Activated naive CD4-positive, alpha-beta T cell treated with anti-CD3 and anti-CD28 coated beads, Interleukin-2, amount 10 ng/mL, durations not matched to agents 7 days and 5 days (primary cell): ENCODE results near the gene OSBPL9.

Experiments used
- CTCF ChIA-PET: fragments of 350-600 bp; sonication (Branson Sonifier 250); formaldehyde crosslinking; loops from one replicate; lab custom pipeline; 2021; ENCODE audit warnings: antibody characterized with exemption; lab: Charles Lee
- DNase-seq: peaks from one replicate; pipeline ENCODE4 v3.0.0-alpha.2; 2020
- H3K27ac Mint-ChIP-seq: one replicate; pipeline ENCODE4 v1.8.0; 2021; ENCODE audit warnings: mild to moderate bottlenecking, moderate library complexity, mixed read lengths
- H3K27me3 Mint-ChIP-seq: one replicate; pipeline ENCODE4 v1.8.0; 2021; ENCODE audit warnings: mild to moderate bottlenecking, mixed read lengths
- H3K36me3 Mint-ChIP-seq: one replicate; pipeline ENCODE4 v1.8.0; 2021; ENCODE audit warnings: mixed read lengths
- H3K4me1 Mint-ChIP-seq: one replicate; pipeline ENCODE4 v1.8.0; 2021; ENCODE audit warnings: mixed read lengths
- H3K4me3 Mint-ChIP-seq: one replicate; pipeline ENCODE4 v1.8.0; 2021; ENCODE audit warnings: mild to moderate bottlenecking, moderate library complexity, mixed read lengths
- H3K9me3 Mint-ChIP-seq: one replicate; pipeline ENCODE4 v1.8.0; 2021; ENCODE audit warnings: mixed read lengths

OSBPL9 gene

DNA sequence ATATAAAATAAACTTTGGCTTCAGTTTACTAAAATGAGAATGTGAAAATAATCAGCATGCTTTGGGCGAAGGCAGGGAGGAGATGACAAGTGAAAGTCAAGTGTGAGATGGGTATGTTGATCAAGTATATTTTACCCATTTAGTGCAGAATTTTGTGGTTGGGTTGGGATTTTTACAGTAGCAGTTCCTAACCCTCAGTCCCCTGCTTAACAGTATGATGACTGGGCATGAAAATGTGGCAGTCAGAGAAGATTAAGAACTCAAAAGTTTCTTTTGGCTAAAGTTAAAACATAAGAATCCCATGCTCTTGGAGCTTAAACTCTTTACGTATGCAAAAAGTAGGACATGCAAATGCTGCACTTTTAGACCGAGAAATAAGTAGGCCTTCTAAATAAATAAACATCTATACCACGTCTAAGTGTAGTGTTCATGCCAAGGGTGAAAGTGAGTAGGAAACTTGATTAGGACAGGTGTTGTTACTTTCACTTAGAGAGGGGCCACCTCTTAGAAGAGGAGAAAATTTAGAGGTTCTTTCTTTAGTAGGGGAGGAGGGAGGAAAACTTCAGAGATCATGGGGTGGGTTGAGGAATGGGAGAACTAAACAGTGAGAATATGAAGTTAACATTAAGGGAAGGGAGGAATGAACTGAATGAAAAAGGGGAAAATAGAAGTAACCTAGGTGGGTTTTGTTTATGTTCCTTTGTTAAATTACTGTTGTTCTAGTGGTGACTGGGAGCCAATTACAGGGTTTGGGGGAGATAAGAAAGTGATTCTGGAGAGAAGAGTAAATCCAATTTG, 127.8 kb downstream of the OSBPL9 start:
- CTCF ChIA-PET = no interaction called here
- no peak overlapping the region for H3K4me3 Mint-ChIP-seq
- H3K36me3 Mint-ChIP-seq = peaks cover 9% of the 10 kb centered on the region
- no peak overlapping the region for H3K27ac Mint-ChIP-seq
- H3K27me3 Mint-ChIP-seq = no peaks in the 10 kb centered on the region
- no peak for DNase-seq
- H3K9me3 Mint-ChIP-seq = no peaks in the 10 kb centered on the region
- H3K4me1 Mint-ChIP-seq = peaks cover 2% of the 10 kb centered on the region

DNA sequence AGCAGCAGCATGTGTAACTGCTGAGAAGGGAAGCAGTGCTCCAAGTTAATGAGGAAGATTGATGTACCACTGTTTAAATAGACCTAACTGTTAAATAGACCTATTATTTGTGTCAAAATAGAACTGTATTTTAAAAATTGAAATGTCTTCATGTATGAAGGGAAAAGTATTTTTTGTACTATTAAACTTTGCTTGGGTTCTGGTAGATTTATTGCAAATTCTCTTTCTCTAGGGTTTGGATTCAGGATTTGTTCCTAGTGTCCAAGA, 128.3 kb downstream of the OSBPL9 start:
- CTCF ChIA-PET = no interaction called here
- H3K36me3 Mint-ChIP-seq = peaks cover 9% of the 10 kb centered on the region
- H3K9me3 Mint-ChIP-seq = no peaks in the 10 kb centered on the region
- H3K27me3 Mint-ChIP-seq = no peaks in the 10 kb centered on the region
- H3K4me1 Mint-ChIP-seq = peaks cover 2% of the 10 kb centered on the region
- no peak for DNase-seq
- no peak overlapping the region for H3K4me3 Mint-ChIP-seq
- H3K27ac Mint-ChIP-seq = no peak overlapping the region

DNA sequence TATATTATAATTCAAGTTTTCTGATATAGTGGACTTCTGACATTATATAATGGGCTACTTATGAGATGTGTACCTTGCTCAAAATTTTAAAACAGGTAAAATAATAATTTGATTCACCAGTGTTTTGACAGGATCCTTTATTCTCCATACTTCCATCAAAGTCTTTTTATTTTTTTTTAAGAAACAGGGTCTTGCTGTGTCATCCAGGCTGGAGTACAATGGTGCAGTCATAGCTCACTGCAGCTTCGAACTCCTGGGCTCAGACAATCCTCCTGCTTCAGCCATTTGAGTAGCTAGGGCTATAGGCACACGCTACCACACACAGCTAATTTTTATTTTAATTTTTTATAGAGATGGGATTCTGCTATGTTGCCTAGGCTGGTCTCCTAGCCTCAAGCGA, 132.3 kb downstream of the OSBPL9 start:
- Mint-ChIP-seq H3K27me3 (no peaks in the 10 kb centered on the region), H3K36me3 (peaks cover 19% of the 10 kb centered on the region), H3K27ac (no peak overlapping the region), H3K4me1 (peaks cover 8% of the 10 kb centered on the region), H3K4me3 (no peak overlapping the region), H3K9me3 (peaks cover 5% of the 10 kb centered on the region)
- no peak for DNase-seq
- CTCF ChIA-PET = interaction anchor here (0.6 kb wide), 1 partner anchor 125 kb away, joined by 5 read pairs; no protein-coding TSS in a partner anchor

DNA sequence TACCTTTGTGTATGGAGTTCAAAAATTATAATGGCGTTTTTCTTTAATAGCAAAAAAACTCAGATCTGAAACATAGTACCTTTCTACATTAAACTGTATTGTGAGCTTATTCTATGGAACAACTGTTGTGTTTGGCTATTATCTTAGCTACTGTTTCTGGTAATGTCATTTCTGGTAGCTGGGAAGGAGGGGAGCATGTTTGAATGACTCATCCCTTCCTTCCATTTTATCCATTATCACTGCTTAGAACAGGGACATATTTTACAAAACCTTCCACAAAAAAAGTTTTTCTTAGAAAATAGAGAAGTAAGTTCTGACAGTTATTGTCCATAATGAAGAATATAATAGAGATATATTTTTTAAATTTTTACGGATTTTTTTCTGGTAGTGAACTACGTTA, 133.3 kb downstream of the OSBPL9 start:
- Mint-ChIP-seq H3K9me3 (peaks cover 5% of the 10 kb centered on the region), H3K4me1 (peaks cover 9% of the 10 kb centered on the region), H3K27me3 (no peaks in the 10 kb centered on the region), H3K27ac (no peak overlapping the region), H3K36me3 (peaks cover 22% of the 10 kb centered on the region), H3K4me3 (no peak overlapping the region)
- no peak for DNase-seq
- CTCF ChIA-PET = no interaction called here

DNA sequence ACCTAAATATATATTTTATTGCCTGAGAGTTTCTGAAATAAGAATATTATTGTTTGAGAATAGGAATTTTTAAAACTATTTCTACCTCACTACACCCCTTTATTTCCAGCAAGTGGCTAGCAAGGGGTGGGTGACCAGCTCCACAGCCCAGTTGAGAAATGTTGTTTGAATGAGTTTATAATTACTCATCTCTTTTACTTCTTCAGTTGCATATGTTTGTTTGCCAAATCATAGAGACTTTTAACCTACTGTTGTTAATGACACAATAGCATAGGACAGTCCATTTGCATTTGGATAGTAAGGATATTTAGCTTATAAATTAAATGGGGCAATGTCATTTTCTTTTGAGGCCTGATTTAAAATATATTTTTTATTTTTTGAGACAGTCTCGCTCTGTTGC, 133.8 kb downstream of the OSBPL9 start:
- peaks cover 9% of the 10 kb centered on the region for H3K4me1 Mint-ChIP-seq
- no peak overlapping the region for H3K4me3 Mint-ChIP-seq
- no peak overlapping the region for H3K27ac Mint-ChIP-seq
- CTCF ChIA-PET = no interaction called here
- peaks cover 25% of the 10 kb centered on the region for H3K36me3 Mint-ChIP-seq
- no peak for DNase-seq
- H3K9me3 Mint-ChIP-seq = peaks cover 5% of the 10 kb centered on the region
- no peaks in the 10 kb centered on the region for H3K27me3 Mint-ChIP-seq

DNA sequence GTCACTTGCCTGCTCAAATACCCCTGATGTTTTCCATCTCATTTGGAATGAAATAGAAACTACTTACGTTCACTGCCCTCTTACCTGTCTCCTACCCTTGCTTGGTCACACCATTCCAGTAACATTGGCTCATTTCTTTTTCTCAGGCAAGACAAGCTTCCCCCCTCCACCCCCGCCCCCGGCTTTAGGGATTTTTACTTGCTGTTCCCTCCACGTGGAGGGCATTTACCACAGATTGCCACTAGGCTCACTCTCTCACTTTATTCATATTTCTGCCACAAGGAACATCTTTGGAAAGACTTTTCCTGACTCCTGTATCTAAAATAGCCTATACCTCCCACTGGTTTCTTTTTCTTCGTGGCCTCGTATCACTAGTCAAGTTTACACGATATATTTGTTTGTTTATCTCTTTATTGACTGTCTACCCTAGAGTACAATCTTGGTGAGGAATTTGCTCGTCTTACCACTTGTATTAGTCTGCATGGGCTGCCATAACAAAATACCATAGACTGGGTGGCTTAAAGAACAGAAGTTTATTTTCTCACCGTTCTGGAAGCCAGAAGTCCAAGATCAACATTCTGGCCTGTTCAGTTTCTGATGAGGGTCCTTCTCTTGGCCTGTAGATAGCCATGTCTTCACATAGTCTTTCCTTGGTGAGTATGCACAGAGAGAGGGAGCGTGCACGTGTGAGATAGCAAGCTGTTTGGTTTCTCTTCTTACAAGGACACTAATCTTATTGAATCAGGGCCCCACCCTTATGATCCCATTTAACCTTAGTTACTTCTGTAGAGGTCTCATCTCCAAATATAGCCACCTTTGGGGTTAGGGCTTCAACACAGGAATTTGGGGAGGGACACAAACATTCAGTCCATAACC, 135.4 kb downstream of the OSBPL9 start:
- no peak overlapping the region for H3K4me3 Mint-ChIP-seq
- no peak overlapping the region for H3K27ac Mint-ChIP-seq
- peaks cover 9% of the 10 kb centered on the region for H3K4me1 Mint-ChIP-seq
- peaks cover 5% of the 10 kb centered on the region for H3K9me3 Mint-ChIP-seq
- H3K36me3 Mint-ChIP-seq = peaks cover 32% of the 10 kb centered on the region
- DNase-seq = no peak
- CTCF ChIA-PET = no interaction called here
- H3K27me3 Mint-ChIP-seq = no peaks in the 10 kb centered on the region

DNA sequence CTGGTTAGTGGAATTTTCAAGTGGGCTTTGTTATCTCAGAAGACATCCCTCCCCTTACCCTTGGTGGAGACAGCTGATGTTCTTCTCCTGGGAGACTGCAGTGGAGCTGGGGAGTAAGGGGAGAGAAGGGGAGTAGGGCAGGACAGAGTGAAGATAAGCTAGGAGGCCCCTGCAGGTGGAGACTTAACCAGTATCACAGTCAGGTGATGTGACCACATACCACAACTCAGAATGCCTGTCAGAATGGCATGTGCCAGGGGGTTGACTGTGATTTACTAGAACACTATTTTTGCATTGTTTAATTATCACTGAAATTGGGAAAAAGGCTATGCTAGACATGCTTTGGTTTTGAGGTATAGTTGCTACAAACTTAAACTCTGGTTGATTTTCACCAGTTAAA, 137.1 kb downstream of the OSBPL9 start:
- H3K36me3 Mint-ChIP-seq = peaks cover 30% of the 10 kb centered on the region
- CTCF ChIA-PET = no interaction called here
- peaks cover 9% of the 10 kb centered on the region for H3K4me1 Mint-ChIP-seq
- H3K27me3 Mint-ChIP-seq = no peaks in the 10 kb centered on the region
- no peak overlapping the region for H3K27ac Mint-ChIP-seq
- peaks cover 5% of the 10 kb centered on the region for H3K9me3 Mint-ChIP-seq
- peak; percentile 25 for DNase-seq
- no peak overlapping the region for H3K4me3 Mint-ChIP-seq

DNA sequence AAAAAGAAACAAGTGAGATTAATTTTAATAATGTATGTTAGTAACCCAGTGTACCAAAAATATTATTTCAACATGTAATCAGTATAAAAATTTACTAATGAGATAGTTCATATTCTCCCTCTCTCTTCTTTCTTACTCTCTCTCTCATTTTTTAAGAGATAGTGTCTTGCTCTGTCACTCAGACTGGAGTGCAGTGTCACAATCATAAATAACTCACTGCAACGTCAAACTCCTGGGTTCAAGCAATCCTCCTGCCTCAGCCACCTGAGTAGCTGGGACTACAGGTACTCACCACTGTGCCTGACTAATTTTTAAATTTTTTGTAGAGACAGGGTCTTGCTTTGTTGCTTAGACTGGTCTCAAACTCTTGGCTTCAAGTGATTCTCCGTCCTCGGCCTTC, 137.8 kb downstream of the OSBPL9 start:
- CTCF ChIA-PET = interaction anchor here (1.9 kb wide), 1 partner anchor 13 kb away, joined by 8 read pairs; no protein-coding TSS in a partner anchor
- H3K4me1 Mint-ChIP-seq = peaks cover 9% of the 10 kb centered on the region
- DNase-seq = no peak
- H3K4me3 Mint-ChIP-seq = no peak overlapping the region
- H3K27ac Mint-ChIP-seq = peak overlapping the region; percentile 22
- H3K27me3 Mint-ChIP-seq = no peaks in the 10 kb centered on the region
- peaks cover 30% of the 10 kb centered on the region for H3K36me3 Mint-ChIP-seq
- H3K9me3 Mint-ChIP-seq = peaks cover 5% of the 10 kb centered on the region

DNA sequence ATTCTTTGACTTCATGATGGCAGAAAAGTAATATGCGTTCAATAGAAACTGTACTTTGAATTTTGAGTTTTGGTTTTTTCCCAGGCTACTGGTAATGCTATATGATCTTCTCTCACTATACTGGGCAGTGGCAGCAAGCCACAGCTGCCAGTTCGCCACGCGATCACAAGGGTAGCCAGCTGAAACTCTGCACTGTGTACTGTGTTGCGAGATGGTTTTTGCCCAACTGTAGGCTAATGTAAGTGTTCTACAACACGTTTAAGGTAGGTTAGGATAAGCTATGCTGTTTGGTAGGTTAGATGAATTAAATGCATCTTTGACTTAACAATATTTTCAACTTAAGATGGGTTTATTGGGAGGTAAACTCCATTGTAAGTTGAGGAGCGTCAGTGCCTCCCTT, 138.5 kb downstream of the OSBPL9 start:
- H3K4me3 Mint-ChIP-seq = no peak overlapping the region
- H3K4me1 Mint-ChIP-seq = peaks cover 9% of the 10 kb centered on the region
- H3K27me3 Mint-ChIP-seq = no peaks in the 10 kb centered on the region
- no peak overlapping the region for H3K27ac Mint-ChIP-seq
- no peak for DNase-seq
- peaks cover 5% of the 10 kb centered on the region for H3K9me3 Mint-ChIP-seq
- H3K36me3 Mint-ChIP-seq = peaks cover 31% of the 10 kb centered on the region
- CTCF ChIA-PET = interaction anchor here (1.9 kb wide), 1 partner anchor 13 kb away, joined by 8 read pairs; no protein-coding TSS in a partner anchor

DNA sequence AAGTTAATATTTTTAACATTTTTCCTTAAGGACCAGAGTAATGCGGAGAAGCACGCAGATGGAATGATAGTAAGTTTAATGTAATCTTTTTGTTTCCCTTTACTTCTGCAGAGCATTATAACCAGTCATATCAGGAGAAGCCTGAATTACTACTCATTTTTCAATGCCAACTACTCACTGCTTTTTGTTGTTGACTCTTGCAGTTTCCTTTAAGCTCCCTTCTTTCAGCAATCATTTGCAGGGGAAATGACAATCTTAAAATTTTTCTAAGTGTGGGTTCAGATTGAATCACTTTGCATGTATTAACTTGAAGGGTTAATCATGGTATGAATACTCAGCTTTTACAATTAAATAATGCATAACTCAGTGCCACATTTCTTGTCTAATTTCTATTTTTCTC, 139.4 kb downstream of the OSBPL9 start:
- peaks cover 29% of the 10 kb centered on the region for H3K36me3 Mint-ChIP-seq
- H3K4me1 Mint-ChIP-seq = peaks cover 9% of the 10 kb centered on the region
- DNase-seq = no peak
- H3K4me3 Mint-ChIP-seq = no peak overlapping the region
- CTCF ChIA-PET = interaction anchor here (1.9 kb wide), 1 partner anchor 12 kb away, joined by 8 read pairs; no protein-coding TSS in a partner anchor
- no peak overlapping the region for H3K27ac Mint-ChIP-seq
- H3K9me3 Mint-ChIP-seq = peaks cover 5% of the 10 kb centered on the region
- no peaks in the 10 kb centered on the region for H3K27me3 Mint-ChIP-seq

DNA sequence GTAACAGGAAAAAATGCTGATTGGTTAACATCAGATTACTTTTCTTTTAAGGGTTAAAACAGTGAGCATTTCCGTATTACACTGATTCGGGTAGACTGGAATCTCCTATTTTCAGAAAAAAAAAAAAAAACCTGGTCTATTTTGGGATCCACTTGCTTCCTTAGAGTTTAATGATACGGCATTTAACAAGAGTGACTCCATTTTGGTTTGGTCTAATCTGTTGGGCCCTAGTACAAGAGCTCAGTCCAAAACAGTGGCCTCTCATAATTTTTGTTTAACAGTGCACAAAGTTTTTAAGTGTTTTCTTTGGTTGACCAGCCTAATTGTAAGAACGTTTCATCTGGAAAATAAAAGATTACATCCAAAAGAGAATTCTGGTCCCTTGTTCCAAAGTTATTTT, 141.4 kb downstream of the OSBPL9 start:
- Mint-ChIP-seq H3K4me1 (peaks cover 8% of the 10 kb centered on the region), H3K9me3 (no peaks in the 10 kb centered on the region), H3K27me3 (no peaks in the 10 kb centered on the region), H3K36me3 (peaks cover 23% of the 10 kb centered on the region), H3K27ac (no peak overlapping the region), H3K4me3 (no peak overlapping the region)
- CTCF ChIA-PET = no interaction called here
- no peak for DNase-seq

DNA sequence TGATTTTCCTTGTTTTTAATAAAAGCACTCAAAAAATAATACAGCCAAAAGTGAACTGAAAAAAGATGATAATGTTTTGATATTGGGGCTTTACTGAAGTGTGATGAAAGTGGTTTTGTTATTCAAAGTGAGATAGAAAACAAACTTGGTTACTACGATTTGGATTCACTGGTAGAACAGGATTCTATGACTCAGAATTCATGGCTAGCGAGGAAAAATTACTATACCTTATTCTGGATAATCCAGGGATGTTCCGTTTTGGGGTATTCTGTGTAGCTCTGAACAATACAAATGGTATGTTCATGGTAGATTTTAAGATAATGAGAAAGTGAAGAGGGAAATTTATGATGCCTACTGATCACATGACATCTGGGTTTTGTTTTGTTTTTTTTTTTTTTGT, 144.0 kb downstream of the OSBPL9 start:
- Mint-ChIP-seq H3K4me1 (no peaks in the 10 kb centered on the region), H3K4me3 (no peak overlapping the region), H3K36me3 (peaks cover 13% of the 10 kb centered on the region), H3K9me3 (no peaks in the 10 kb centered on the region), H3K27me3 (no peaks in the 10 kb centered on the region), H3K27ac (no peak overlapping the region)
- DNase-seq = no peak
- CTCF ChIA-PET = no interaction called here

DNA sequence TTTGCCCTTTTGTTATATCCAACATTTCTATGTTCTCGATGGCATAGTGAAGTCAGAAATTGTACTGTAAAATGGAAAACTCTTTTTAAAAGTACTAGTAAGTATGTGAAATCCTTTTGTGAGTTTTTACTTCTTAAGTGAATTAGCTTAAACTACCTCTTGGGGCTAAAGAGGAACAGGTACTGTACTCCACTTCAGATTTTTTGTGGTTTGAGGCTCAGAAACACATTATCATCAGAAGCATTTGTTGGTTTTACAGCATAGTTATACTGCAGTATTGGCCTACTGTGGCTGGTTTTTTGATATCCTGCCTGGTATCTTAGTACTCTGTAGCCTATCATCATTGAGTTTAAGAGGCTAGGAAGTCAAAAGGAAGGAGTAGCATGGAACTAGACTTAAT, 144.5 kb downstream of the OSBPL9 start:
- DNase-seq = no peak
- H3K9me3 Mint-ChIP-seq = no peaks in the 10 kb centered on the region
- no peak overlapping the region for H3K27ac Mint-ChIP-seq
- no peaks in the 10 kb centered on the region for H3K27me3 Mint-ChIP-seq
- H3K4me1 Mint-ChIP-seq = no peaks in the 10 kb centered on the region
- peaks cover 13% of the 10 kb centered on the region for H3K36me3 Mint-ChIP-seq
- no peak overlapping the region for H3K4me3 Mint-ChIP-seq
- CTCF ChIA-PET = no interaction called here

DNA sequence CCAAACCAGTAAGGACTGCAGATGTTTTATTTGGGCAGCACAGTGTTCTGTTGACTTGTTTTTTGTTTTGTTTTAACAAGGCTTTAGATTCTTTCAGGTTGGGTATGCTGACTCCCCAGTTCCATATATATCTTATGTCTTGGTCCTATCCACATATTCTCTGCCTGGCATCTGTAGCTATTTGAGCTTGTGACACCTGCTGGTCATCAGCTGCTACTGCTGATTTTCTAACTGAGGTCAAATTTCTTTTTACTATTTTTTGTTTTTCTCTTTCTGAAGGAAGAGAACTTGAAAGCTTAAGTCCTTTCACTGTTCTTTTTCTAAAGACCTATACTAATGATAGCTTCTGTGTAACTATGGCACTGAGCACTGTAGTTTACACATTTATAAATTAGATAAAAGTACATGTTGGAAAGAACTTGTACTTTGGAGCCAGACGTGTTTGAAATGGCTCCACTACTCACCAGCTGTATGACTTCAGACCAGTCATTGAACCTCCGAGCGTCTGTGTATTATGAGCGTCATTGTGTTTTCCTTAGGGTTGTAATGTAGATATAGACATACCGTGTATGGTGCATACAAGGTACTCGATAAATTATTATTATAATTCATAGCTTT, 152.2 kb downstream of the OSBPL9 start:
- peak; percentile 31 for DNase-seq
- no peaks in the 10 kb centered on the region for H3K9me3 Mint-ChIP-seq
- H3K36me3 Mint-ChIP-seq = peaks cover 39% of the 10 kb centered on the region
- H3K4me1 Mint-ChIP-seq = no peaks in the 10 kb centered on the region
- no peak overlapping the region for H3K27ac Mint-ChIP-seq
- H3K4me3 Mint-ChIP-seq = no peak overlapping the region
- no peaks in the 10 kb centered on the region for H3K27me3 Mint-ChIP-seq
- CTCF ChIA-PET = interaction anchor here (0.7 to 2.9 kb wide), 15 partner anchors 13 to 472 kb away, joined by 3 to 8 read pairs (median 4); partner anchors contain the start of gene TTC39A
